GM20000 (cell line): ENCODE measurements around the gene PRR14L.
A peak's percentile ranks its signal among the peaks of the same experiment; 100 is the strongest.

Experiments used
- DNase-seq: peaks from one replicate; pipeline ENCODE4 v3.0.0; 2012; ENCODE audit warnings: low spot score
- CTCF ChIP-seq: IDR thresholded peaks from 2 replicates; pipeline ENCODE4 v1.5.1; 2012; ENCODE audit warnings: mild to moderate bottlenecking, control low read depth; ENCODE audit errors: extremely low read depth, missing control alignments

PRR14L gene

GRCh38 chr22:31646186-31647019, 103.5 kb downstream of the PRR14L start:
- peak; percentile 48 for DNase-seq
- TF ChIP-seq CTCF, result no peak

- TF ChIP-seq CTCF, result no peak
- no peak for DNase-seq
Observed at GRCh38 chr22:31639436-31640039, 110.4 kb downstream of the PRR14L start.

GRCh38 chr22:31637891-31638618, 111.9 kb downstream of the PRR14L start:
- peak; percentile 65 for DNase-seq
- no peak for TF ChIP-seq CTCF

- TF ChIP-seq CTCF, result no peak
- peak; percentile 60 for DNase-seq
Observed at GRCh38 chr22:31637447-31637890, 112.5 kb downstream of the PRR14L start.

GRCh38 chr22:31635638-31636306, 114.2 kb downstream of the PRR14L start:
- DNase-seq, result no peak
- TF ChIP-seq CTCF, result no peak

- peak; percentile 16 for DNase-seq
- TF ChIP-seq CTCF, result no peak
Observed at GRCh38 chr22:31631436-31631835, 118.5 kb downstream of the PRR14L start.
